DOHH2 (cell line): ENCODE measurements around the gene NCR2.
A peak's percentile ranks its signal among the peaks of the same experiment; 100 is the strongest.

Experiments
- CTCF ChIP-seq: fragments of 200-600 bp; sonication (generic); IDR thresholded peaks from one replicate; pipeline ENCODE4 v1.5.1; 2014; ENCODE audit warnings: antibody characterized with exemption, mild to moderate bottlenecking, low read depth, low read length; ENCODE audit not compliant: poor library complexity, severe bottlenecking
- EZH2phosphoT487 ChIP-seq: fragments of 200-600 bp; sonication (generic); IDR thresholded peaks from 2 replicates; pipeline ENCODE4 v1.6.1; 2017; ENCODE audit warnings: borderline replicate concordance, mild to moderate bottlenecking, antibody characterized with exemption, low read length, moderate library complexity, mixed read lengths

GRCh38 chr6:41367700-41368099 lies 32.3 kb downstream of the NCR2 start:
- TF ChIP-seq EZH2phosphoT487 (no peak), CTCF (peak; percentile 50)
